ENCODE measurements around the gene PPFIBP1. TPM values are rescaled to one million over a fixed set of nuclear protein-coding genes. Genes with fewer than 3 reads are reported as not detected.

Gene PPFIBP1
- total RNA-seq, 2 experiments from 2014 or later: 7.3 to 9.7 TPM

DNA sequence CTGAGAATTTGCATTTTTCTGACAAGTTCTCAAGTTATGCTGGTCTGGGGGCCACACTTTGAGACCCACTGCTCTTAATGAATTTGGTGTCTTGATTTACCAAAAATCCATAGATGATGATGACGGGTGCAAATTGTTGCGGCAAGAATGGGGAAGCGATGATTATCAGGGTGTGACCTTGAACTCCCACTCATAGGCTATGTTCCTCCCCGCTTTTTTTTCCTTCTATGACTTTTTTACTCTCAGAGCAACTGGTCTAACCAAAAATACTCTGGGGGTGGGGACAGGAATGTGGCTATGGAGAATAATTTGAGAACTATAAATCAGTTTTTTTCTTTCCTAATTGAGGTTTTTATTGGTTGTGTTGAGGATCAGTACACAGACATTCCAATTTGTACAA is 83.6 kb downstream of the PPFIBP1 start:
- H3K27ac Mint-ChIP-seq: no peak overlapping the region
- DNase-seq: no peak
- peaks cover 2% of the 10 kb centered on the region for H3K9me3 Mint-ChIP-seq
- H3K36me3 Mint-ChIP-seq (ENCODE audit: low read depth): no peaks in the 10 kb centered on the region
- ChIA-PET CTCF (no interaction called here), POLR2A (no interaction called here)
- H3K4me3 Mint-ChIP-seq: no peak overlapping the region
- H3K27me3 Mint-ChIP-seq: peaks cover 3% of the 10 kb centered on the region
- no peaks in the 10 kb centered on the region for H3K4me1 Mint-ChIP-seq

DNA sequence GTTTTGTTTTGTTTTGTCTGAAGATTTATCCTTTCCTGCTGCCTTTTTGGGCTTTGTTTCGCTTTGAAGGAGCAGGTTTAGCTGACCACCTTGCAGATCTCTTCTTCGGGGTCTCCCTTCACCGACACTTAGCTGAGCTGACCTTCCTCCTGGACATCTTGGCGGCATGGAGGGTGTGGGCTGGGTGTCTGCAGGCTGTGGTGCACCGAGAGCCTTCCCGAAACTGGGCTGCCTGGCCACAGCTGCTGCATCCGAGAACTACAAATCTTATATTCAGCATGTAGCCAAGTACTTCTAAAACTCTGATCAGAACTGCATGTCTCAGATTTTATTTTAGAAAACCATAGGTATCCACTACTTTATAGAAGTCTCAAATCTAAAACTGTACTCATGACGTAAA is 84.9 kb downstream of the PPFIBP1 start:
- CTCF ChIA-PET: no interaction called here
- Mint-ChIP-seq H3K4me3 (no peak overlapping the region), H3K9me3 (peaks cover 2% of the 10 kb centered on the region), H3K27me3 (peaks cover 3% of the 10 kb centered on the region), H3K27ac (no peak overlapping the region), H3K4me1 (no peaks in the 10 kb centered on the region), H3K36me3 (ENCODE audit: low read depth) (no peaks in the 10 kb centered on the region)
- no peak for DNase-seq
- POLR2A ChIA-PET: no interaction called here

GRCh38 chr12:27610374-27610773 is 86.4 kb downstream of the PPFIBP1 start:
- Mint-ChIP-seq H3K4me1 (no peaks in the 10 kb centered on the region), H3K36me3 (ENCODE audit: low read depth) (no peaks in the 10 kb centered on the region), H3K27me3 (peaks cover 5% of the 10 kb centered on the region), H3K9me3 (no peaks in the 10 kb centered on the region), H3K4me3 (no peak overlapping the region), H3K27ac (no peak overlapping the region)
- DNase-seq: no peak
- ChIA-PET CTCF (interaction anchor here (0.9 kb wide), 1 partner anchor 42 kb away, joined by 3 read pairs; no protein-coding TSS in a partner anchor), POLR2A (no interaction called here)

GRCh38 chr12:27614386-27614785 is 90.4 kb downstream of the PPFIBP1 start:
- no peaks in the 10 kb centered on the region for H3K9me3 Mint-ChIP-seq
- peaks cover 8% of the 10 kb centered on the region for H3K27me3 Mint-ChIP-seq
- H3K36me3 Mint-ChIP-seq (ENCODE audit: low read depth): no peaks in the 10 kb centered on the region
- CTCF ChIA-PET: no interaction called here
- no peak overlapping the region for H3K4me3 Mint-ChIP-seq
- POLR2A ChIA-PET: no interaction called here
- peaks cover 5% of the 10 kb centered on the region for H3K4me1 Mint-ChIP-seq
- no peak overlapping the region for H3K27ac Mint-ChIP-seq
- no peak for DNase-seq

DNA sequence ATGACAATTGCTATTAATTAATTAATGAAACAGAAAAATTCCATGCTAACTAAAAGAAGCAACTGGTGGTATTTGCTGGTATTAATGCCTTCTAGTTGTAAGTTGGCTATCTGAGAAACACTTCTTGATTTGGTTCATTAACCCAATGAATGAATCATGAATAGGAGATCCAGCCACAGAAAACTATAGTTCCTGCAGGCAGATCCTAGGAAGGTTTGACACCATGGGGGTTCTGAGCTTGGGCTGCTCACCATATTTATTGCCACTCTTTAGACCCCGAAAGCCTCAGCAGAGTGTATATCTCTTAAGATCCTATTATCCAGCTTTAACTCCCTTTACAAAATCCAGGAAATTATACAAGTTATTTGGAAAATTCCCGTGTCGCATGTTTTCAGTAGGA is 90.9 kb downstream of the PPFIBP1 start:
- no peaks in the 10 kb centered on the region for H3K9me3 Mint-ChIP-seq
- DNase-seq: no peak
- H3K27me3 Mint-ChIP-seq: peaks cover 8% of the 10 kb centered on the region
- no peaks in the 10 kb centered on the region for H3K36me3 Mint-ChIP-seq (ENCODE audit: low read depth)
- ChIA-PET CTCF (no interaction called here), POLR2A (no interaction called here)
- no peak overlapping the region for H3K4me3 Mint-ChIP-seq
- H3K4me1 Mint-ChIP-seq: peaks cover 7% of the 10 kb centered on the region
- H3K27ac Mint-ChIP-seq: no peak overlapping the region

- no peak for DNase-seq
- H3K9me3 Mint-ChIP-seq: no peaks in the 10 kb centered on the region
- no peaks in the 10 kb centered on the region for H3K36me3 Mint-ChIP-seq (ENCODE audit: low read depth)
- no peak overlapping the region for H3K27ac Mint-ChIP-seq
- ChIA-PET POLR2A (no interaction called here), CTCF (no interaction called here)
- H3K27me3 Mint-ChIP-seq: peaks cover 8% of the 10 kb centered on the region
- H3K4me3 Mint-ChIP-seq: no peak overlapping the region
- H3K4me1 Mint-ChIP-seq: peaks cover 8% of the 10 kb centered on the region
These were observed 91.4 kb downstream of the PPFIBP1 start for GRCh38 chr12:27615331-27615891.

DNA sequence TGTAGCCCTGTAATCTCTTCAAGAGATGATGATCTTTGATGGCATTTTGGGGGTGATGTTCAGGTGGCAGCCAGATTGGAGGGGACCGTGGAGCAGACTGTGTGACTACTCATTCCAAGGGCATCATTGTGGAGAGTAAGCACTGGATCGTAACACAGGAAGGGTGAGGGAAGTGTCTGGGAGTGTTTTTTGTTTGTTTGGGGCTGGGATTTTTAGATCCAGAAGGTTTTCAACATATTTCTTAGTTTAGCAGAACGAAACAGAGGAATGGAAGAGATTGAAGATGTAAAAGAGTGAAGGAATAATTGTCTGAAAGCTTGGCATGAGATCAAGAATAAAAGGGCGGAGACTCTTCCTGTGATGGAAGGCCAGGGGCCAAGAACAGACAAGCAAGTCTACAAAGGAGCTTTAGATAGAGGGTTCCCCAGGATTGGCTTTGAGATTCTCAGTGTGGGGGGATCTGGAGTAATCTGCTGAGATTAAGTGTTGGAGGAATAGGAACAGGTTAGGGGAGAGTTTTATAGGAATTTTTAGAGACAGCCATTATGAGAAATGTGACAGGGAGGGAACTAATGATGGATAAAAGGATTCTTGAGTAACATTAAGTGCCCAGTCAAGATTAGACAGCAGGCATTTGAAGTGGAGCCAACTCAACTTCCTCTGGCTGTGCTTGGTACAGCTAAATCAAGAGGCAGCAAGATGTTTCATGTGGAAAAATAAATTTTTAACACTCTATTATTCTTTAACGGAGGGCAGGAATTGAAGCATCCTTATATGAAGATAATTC is 92.5 kb downstream of the PPFIBP1 start:
- H3K36me3 Mint-ChIP-seq (ENCODE audit: low read depth): no peaks in the 10 kb centered on the region

DNA sequence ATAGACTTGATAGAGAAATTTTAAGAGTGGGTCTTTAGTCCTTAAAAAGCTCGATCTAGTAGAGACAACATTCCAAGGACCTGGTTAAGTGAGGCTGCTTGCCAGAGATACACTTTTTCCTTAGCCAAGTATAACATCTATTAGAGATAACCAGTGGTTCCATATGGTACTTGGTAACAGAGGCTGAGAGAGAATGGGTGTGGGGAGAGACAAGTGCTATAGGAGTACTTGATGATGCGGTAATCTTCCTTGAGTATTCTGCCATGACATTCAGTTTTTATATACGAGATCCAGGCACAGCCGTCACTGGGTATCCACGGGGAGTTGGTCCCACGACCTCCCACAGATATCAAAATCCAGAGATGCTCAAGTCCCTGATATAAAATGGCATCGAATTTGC is 94.8 kb downstream of the PPFIBP1 start:
- Mint-ChIP-seq H3K27me3 (peaks cover 9% of the 10 kb centered on the region), H3K4me1 (peaks cover 8% of the 10 kb centered on the region), H3K9me3 (no peaks in the 10 kb centered on the region), H3K36me3 (ENCODE audit: low read depth) (no peaks in the 10 kb centered on the region), H3K27ac (no peak overlapping the region), H3K4me3 (no peak overlapping the region)
- ChIA-PET POLR2A (no interaction called here), CTCF (no interaction called here)
- no peak for DNase-seq

More for the DNA sequence above, 92.5 kb downstream of the PPFIBP1 start:
- Mint-ChIP-seq H3K27me3 (peaks cover 8% of the 10 kb centered on the region), H3K9me3 (no peaks in the 10 kb centered on the region), H3K4me1 (peaks cover 8% of the 10 kb centered on the region), H3K4me3 (no peak overlapping the region), H3K27ac (no peak overlapping the region)
- ChIA-PET POLR2A (no interaction called here), CTCF (no interaction called here)
- no peak for DNase-seq

- H3K4me3 Mint-ChIP-seq: no peak overlapping the region
- POLR2A ChIA-PET: no interaction called here
- H3K36me3 Mint-ChIP-seq (ENCODE audit: low read depth): no peaks in the 10 kb centered on the region
- H3K9me3 Mint-ChIP-seq: no peaks in the 10 kb centered on the region
- H3K27ac Mint-ChIP-seq: no peak overlapping the region
- H3K27me3 Mint-ChIP-seq: peaks cover 9% of the 10 kb centered on the region
- H3K4me1 Mint-ChIP-seq: peaks cover 8% of the 10 kb centered on the region
- CTCF ChIA-PET: no interaction called here
- no peak for DNase-seq
These were observed 95.3 kb downstream of the PPFIBP1 start for GRCh38 chr12:27619308-27619707.

GRCh38 chr12:27620121-27620520 is 96.1 kb downstream of the PPFIBP1 start:
- CTCF ChIA-PET: no interaction called here

DNA sequence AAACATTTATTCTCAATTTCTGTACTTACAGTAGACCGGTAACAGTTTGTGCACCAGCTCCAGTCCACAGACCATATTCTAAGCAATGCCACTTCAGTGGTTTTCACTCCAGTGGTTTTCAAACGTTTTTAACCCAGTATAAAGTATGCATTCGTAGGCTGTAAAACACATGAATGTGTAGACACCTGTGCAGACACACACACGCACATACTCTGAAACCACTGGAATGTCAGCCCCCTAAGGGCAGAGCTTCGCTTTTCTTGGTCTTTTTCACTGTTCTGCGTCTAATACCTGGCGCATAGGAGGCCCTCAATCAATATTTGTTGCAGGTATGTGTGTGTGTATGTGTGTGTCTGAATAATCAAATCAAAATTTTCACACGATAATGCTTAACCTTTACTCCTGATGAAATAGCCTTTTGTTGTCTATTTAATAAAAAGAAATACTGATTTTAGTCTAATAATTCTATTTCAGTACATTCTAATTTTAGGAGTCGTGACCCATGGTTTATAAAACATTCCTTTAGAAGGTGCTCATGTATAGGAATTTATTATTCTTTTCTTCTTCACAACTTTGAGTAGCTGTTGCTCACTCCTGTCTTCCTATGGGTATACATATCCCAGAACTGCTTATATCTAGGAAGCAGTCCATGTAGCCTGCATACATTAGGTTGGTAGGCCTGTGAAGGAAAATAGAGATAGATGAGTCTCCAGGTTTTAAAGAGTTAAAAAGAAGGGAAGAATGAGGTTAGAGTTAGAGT is 98.6 kb downstream of the PPFIBP1 start:
- no peak overlapping the region for H3K4me3 Mint-ChIP-seq
- H3K27ac Mint-ChIP-seq: no peak overlapping the region
- H3K27me3 Mint-ChIP-seq: peaks cover 1% of the 10 kb centered on the region
- H3K36me3 Mint-ChIP-seq (ENCODE audit: low read depth): no peaks in the 10 kb centered on the region
- ChIA-PET POLR2A (no interaction called here), CTCF (no interaction called here)
- DNase-seq: no peak
- peaks cover 12% of the 10 kb centered on the region for H3K4me1 Mint-ChIP-seq
- no peaks in the 10 kb centered on the region for H3K9me3 Mint-ChIP-seq

More at GRCh38 chr12:27620121-27620520, 96.1 kb downstream of the PPFIBP1 start:
- H3K36me3 Mint-ChIP-seq (ENCODE audit: low read depth): no peaks in the 10 kb centered on the region
- no peak overlapping the region for H3K4me3 Mint-ChIP-seq
- peaks cover 8% of the 10 kb centered on the region for H3K27me3 Mint-ChIP-seq
- DNase-seq: no peak
- POLR2A ChIA-PET: no interaction called here
- H3K27ac Mint-ChIP-seq: no peak overlapping the region
- H3K9me3 Mint-ChIP-seq: no peaks in the 10 kb centered on the region
- peaks cover 8% of the 10 kb centered on the region for H3K4me1 Mint-ChIP-seq

- peaks cover 16% of the 10 kb centered on the region for H3K4me1 Mint-ChIP-seq
- H3K27me3 Mint-ChIP-seq: peaks cover 1% of the 10 kb centered on the region
These were observed 99.6 kb downstream of the PPFIBP1 start for GRCh38 chr12:27623645-27624044.

DNA sequence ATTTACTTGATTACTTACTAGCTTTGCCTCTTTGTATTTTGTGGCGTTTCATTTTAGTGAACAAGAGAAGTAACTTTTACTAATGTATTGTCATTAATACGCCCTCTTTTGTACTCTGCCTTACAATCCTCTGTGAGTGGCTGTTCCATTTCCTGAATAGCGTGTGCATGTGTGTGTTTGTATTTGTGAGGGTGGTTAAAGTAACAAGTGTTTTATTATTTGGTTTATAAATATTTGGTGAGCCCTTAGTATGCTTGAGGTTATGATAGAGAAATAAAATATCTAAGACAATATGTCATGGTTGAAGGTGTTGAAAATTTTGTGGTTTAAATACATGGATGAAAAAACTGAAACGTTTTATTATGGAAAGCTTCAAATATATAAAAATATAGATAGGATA is 100.6 kb downstream of the PPFIBP1 start:
- H3K4me3 Mint-ChIP-seq: no peak overlapping the region
- H3K27ac Mint-ChIP-seq: no peak overlapping the region
- H3K36me3 Mint-ChIP-seq (ENCODE audit: low read depth): no peaks in the 10 kb centered on the region
- CTCF ChIA-PET: no interaction called here
- POLR2A ChIA-PET: no interaction called here
- DNase-seq: no peak
- H3K27me3 Mint-ChIP-seq: peaks cover 1% of the 10 kb centered on the region
- H3K9me3 Mint-ChIP-seq: no peaks in the 10 kb centered on the region
- H3K4me1 Mint-ChIP-seq: peaks cover 9% of the 10 kb centered on the region

More at GRCh38 chr12:27623645-27624044, 99.6 kb downstream of the PPFIBP1 start:
- no peak for DNase-seq
- H3K4me3 Mint-ChIP-seq: no peak overlapping the region
- CTCF ChIA-PET: no interaction called here
- POLR2A ChIA-PET: no interaction called here
- no peaks in the 10 kb centered on the region for H3K9me3 Mint-ChIP-seq
- no peak overlapping the region for H3K27ac Mint-ChIP-seq
- no peaks in the 10 kb centered on the region for H3K36me3 Mint-ChIP-seq (ENCODE audit: low read depth)
